H1 (cell line): ENCODE measurements around the gene SLC35F3. TPM values are rescaled to one million over a fixed set of nuclear protein-coding genes. Genes with fewer than 3 reads are reported as not detected.

Experiments
- GABPA ChIP-seq: IDR thresholded peaks from 2 replicates; pipeline ENCODE4 v1.6.1; 2011; ENCODE audit warnings: mild to moderate bottlenecking, low read length, moderate library complexity, borderline replicate concordance; ENCODE audit not compliant: insufficient read depth
- SP1 ChIP-seq: IDR thresholded peaks from 2 replicates; pipeline ENCODE4 v1.6.1; 2011; ENCODE audit warnings: low read depth, low read length
- TAF7 ChIP-seq: optimal IDR thresholded peaks from 2 replicates; pipeline ENCODE3; 2011; ENCODE audit warnings: low read depth, mild to moderate bottlenecking, inconsistent platforms, low read length, moderate library complexity, borderline replicate concordance
- polyA plus RNA-seq, 7 experiments: library from polyadenylated mRNA; depleted of rRNA in 3 of 7; stranded (reverse) in 5 of 7; unstranded in 2 of 7; fragments of >200 nt in 5 of 7; fragments of 200-250 nt in 2 of 7; gene quantifications; 1 replicate in 5 of 7; 2 replicates in 1 of 7; 4 replicates in 1 of 7; pipeline versions ENCODE4 v1.2.1 to v1.2.3, GENCODE V29; 2011 to 2013; ENCODE audit warnings: missing spikeins in 2 of 7, mixed read lengths in 2 of 7
- total RNA-seq: library from RNA; stranded (reverse); fragmentation: NEBNext Ultra II Directional; extraction: Animal tissue kit (Norgen Biotek cat#: 25700); gene quantifications from 2 replicates; pipeline ENCODE4 v1.2.1, GENCODE V29; 2021
- TF ChIP-seq, protein P1 (sequence below): IDR thresholded peaks from 2 replicates; pipeline ENCODE4 v1.6.1; 2012; ENCODE audit warnings: inconsistent platforms

SLC35F3 gene
- total and polyA plus RNA-seq, 2 of the 8 experiments (the other 6 are each of a cell fraction or from before 2014, with no cell fraction given): 0.78 to 1.2 TPM

DNA sequence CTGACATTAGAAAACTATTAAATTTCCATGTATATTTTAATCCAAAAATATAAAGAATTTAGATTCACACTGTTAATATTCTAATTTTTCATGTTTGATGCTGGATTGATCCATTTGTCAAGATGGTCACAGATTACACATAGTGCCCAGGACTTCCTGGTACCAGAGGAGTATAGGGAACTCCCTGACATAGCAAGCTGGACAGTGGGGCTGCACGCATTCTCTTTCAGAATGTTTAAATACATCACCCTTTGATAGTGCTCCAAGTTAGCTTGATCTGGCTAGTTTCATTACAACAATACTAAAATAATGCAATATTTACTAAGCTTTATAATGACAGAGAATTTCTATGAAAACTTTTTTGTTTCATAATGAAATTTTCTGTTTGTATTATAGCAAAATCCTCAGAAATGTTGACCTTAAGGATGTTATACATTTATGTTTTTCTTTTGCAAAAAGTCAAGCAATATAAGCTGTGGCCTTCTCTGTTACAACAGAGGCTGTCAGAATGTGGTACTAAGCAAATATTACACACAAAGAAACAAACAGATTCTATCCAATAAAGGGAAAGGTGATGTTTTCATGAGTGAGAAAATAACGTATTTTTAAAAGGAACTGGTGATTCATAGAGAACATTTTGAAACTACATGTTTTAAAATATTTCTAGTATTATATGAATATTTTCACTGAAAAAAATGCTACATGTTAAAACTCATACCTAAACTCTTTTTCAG lies 84.7 kb downstream of the SLC35F3 start (continued):
- no peak for TF ChIP-seq TAF7
- TF ChIP-seq, protein P1, sequence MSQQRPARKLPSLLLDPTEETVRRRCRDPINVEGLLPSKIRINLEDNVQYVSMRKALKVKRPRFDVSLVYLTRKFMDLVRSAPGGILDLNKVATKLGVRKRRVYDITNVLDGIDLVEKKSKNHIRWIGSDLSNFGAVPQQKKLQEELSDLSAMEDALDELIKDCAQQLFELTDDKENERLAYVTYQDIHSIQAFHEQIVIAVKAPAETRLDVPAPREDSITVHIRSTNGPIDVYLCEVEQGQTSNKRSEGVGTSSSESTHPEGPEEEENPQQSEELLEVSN: no peak
- TF ChIP-seq SP1: no peak
- TF ChIP-seq GABPA: no peak
